ENCODE results near the gene ACAA1. TPM values are rescaled to one million over a fixed set of nuclear protein-coding genes. Genes with fewer than 3 reads are reported as not detected.

ACAA1 gene
- total RNA-seq, 1 experiment from 2014 or later: 24.0 TPM

- Histone ChIP-seq H3K9me3 (ENCODE audit: low read depth, low read length, poor library complexity, severe bottlenecking) (no peaks in the 10 kb centered on the region), H3K27ac (ENCODE audit: low read depth, low read length, poor library complexity, severe bottlenecking) (no peak overlapping the region), H3K4me3 (ENCODE audit: low read depth, low read length, poor library complexity, severe bottlenecking) (no peak overlapping the region), H3K27me3 (replicated peaks; ENCODE audit: insufficient read depth, low read depth, low read length, poor library complexity) (no peaks in the 10 kb centered on the region), H3K36me3 (ENCODE audit: insufficient read depth, low read length, poor library complexity, severe bottlenecking) (no peaks in the 10 kb centered on the region), H3K4me1 (ENCODE audit: insufficient read depth, low read length, poor library complexity, severe bottlenecking) (no peaks in the 10 kb centered on the region)
- DNase-seq (ENCODE audit: low spot score): no peak
- no TSS peak for BruUV-seq (replicated peaks)
- POLR2A ChIA-PET (ENCODE audit: low non-redundant PET): no interaction called here
- CTCF ChIA-PET: no interaction called here
- TF ChIP-seq CTCF (conservative IDR thresholded peaks at IDR 0.05; ENCODE audit: low read depth, low read length) (no peak), EZH2 (IDR thresholded peaks at IDR 0.05; ENCODE audit: borderline replicate concordance, low read depth, low read length, poor library complexity, severe bottlenecking) (no peak)
- intact Hi-C loops (cut with micrococcal nuclease; ENCODE audit: unreplicated experiment): loop anchor here (10.0 kb wide), 1 partner anchor 172 kb away; the partner anchor contains the start of gene SLC22A14
Observed at GRCh38 chr3:38112378-38112761, 24.6 kb downstream of the ACAA1 start.

GRCh38 chr3:38111696-38112377, 25.1 kb downstream of the ACAA1 start:
- H3K36me3 ChIP-seq (ENCODE audit: insufficient read depth, low read length, poor library complexity, severe bottlenecking): no peaks in the 10 kb centered on the region
- H3K4me3 ChIP-seq (ENCODE audit: low read depth, low read length, poor library complexity, severe bottlenecking): no peak overlapping the region
- H3K4me1 ChIP-seq (ENCODE audit: insufficient read depth, low read length, poor library complexity, severe bottlenecking): no peaks in the 10 kb centered on the region
- no peaks in the 10 kb centered on the region for H3K27me3 ChIP-seq (replicated peaks; ENCODE audit: insufficient read depth, low read depth, low read length, poor library complexity)
- TF ChIP-seq CTCF (conservative IDR thresholded peaks at IDR 0.05; ENCODE audit: low read depth, low read length): no peak
- TF ChIP-seq EZH2 (IDR thresholded peaks at IDR 0.05; ENCODE audit: borderline replicate concordance, low read depth, low read length, poor library complexity, severe bottlenecking): no peak
- BruUV-seq (replicated peaks): no TSS peak
- ChIA-PET POLR2A (ENCODE audit: low non-redundant PET) (no interaction called here), CTCF (no interaction called here)
- DNase-seq (ENCODE audit: low spot score): no peak
- intact Hi-C loops (cut with micrococcal nuclease; ENCODE audit: unreplicated experiment): loop anchor here (10.0 kb wide), 1 partner anchor 173 kb away; the partner anchor contains the start of gene SLC22A14
- H3K9me3 ChIP-seq (ENCODE audit: low read depth, low read length, poor library complexity, severe bottlenecking): no peaks in the 10 kb centered on the region
- no peak overlapping the region for H3K27ac ChIP-seq (ENCODE audit: low read depth, low read length, poor library complexity, severe bottlenecking)

- intact Hi-C loops (cut with micrococcal nuclease; ENCODE audit: unreplicated experiment): loop anchor here (10.0 kb wide), 1 partner anchor 174 kb away; the partner anchor contains the start of gene SLC22A14
- POLR2A ChIA-PET (ENCODE audit: low non-redundant PET): no interaction called here
Observed at GRCh38 chr3:38111201-38111600, 25.7 kb downstream of the ACAA1 start.

More at GRCh38 chr3:38111201-38111600, 25.7 kb downstream of the ACAA1 start:
- Histone ChIP-seq H3K27ac (ENCODE audit: low read depth, low read length, poor library complexity, severe bottlenecking) (no peak overlapping the region), H3K9me3 (ENCODE audit: low read depth, low read length, poor library complexity, severe bottlenecking) (no peaks in the 10 kb centered on the region), H3K36me3 (ENCODE audit: insufficient read depth, low read length, poor library complexity, severe bottlenecking) (no peaks in the 10 kb centered on the region), H3K4me1 (ENCODE audit: insufficient read depth, low read length, poor library complexity, severe bottlenecking) (no peaks in the 10 kb centered on the region), H3K27me3 (replicated peaks; ENCODE audit: insufficient read depth, low read depth, low read length, poor library complexity) (no peaks in the 10 kb centered on the region), H3K4me3 (ENCODE audit: low read depth, low read length, poor library complexity, severe bottlenecking) (no peak overlapping the region)
- DNase-seq (ENCODE audit: low spot score): no peak
- CTCF ChIA-PET: no interaction called here
- TF ChIP-seq EZH2 (IDR thresholded peaks at IDR 0.05; ENCODE audit: borderline replicate concordance, low read depth, low read length, poor library complexity, severe bottlenecking): no peak
- TF ChIP-seq CTCF (conservative IDR thresholded peaks at IDR 0.05; ENCODE audit: low read depth, low read length): no peak
- no TSS peak for BruUV-seq (replicated peaks)

All from A673 (cell line).